A549 (cell line): ENCODE measurements around the gene DDX59.

Experiments used
- EP300 ChIP-seq, 2 experiments: fragments of >200 bp; sonication (Bioruptor Twin); formaldehyde crosslinking; IDR thresholded peaks; 2 replicates in 1 of 2; 3 replicates in 1 of 2; pipeline ENCODE4 v1.6.1; 2016 to 2017
- HDAC2 ChIP-seq: fragments of 200-600 bp; sonication (generic); IDR thresholded peaks from 2 replicates; pipeline ENCODE4 v1.6.1; 2016
- TF ChIP-seq, protein P1 (sequence below): fragments of >200 bp; sonication (Bioruptor Twin); formaldehyde crosslinking; IDR thresholded peaks from 3 replicates; pipeline ENCODE4 v1.5.1; 2016

- TF ChIP-seq HDAC2, result no peak
- TF ChIP-seq, protein P1, sequence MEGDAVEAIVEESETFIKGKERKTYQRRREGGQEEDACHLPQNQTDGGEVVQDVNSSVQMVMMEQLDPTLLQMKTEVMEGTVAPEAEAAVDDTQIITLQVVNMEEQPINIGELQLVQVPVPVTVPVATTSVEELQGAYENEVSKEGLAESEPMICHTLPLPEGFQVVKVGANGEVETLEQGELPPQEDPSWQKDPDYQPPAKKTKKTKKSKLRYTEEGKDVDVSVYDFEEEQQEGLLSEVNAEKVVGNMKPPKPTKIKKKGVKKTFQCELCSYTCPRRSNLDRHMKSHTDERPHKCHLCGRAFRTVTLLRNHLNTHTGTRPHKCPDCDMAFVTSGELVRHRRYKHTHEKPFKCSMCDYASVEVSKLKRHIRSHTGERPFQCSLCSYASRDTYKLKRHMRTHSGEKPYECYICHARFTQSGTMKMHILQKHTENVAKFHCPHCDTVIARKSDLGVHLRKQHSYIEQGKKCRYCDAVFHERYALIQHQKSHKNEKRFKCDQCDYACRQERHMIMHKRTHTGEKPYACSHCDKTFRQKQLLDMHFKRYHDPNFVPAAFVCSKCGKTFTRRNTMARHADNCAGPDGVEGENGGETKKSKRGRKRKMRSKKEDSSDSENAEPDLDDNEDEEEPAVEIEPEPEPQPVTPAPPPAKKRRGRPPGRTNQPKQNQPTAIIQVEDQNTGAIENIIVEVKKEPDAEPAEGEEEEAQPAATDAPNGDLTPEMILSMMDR, result no peak
- no peak for TF ChIP-seq EP300 (IDR thresholded peaks at IDR 0.05)
These were observed 9.0 kb downstream of the DDX59 start for GRCh38 chr1:200660719-200661118.
